Measurements from ENCODE around the gene NT5C2. TPM values are rescaled to one million over a fixed set of nuclear protein-coding genes. Genes with fewer than 3 reads are reported as not detected.

NT5C2 gene
- polyA plus RNA-seq, 1 donor (not counting 4 experiments of a cell fraction or from before 2014, with no cell fraction given): 88.6 TPM

DNA sequence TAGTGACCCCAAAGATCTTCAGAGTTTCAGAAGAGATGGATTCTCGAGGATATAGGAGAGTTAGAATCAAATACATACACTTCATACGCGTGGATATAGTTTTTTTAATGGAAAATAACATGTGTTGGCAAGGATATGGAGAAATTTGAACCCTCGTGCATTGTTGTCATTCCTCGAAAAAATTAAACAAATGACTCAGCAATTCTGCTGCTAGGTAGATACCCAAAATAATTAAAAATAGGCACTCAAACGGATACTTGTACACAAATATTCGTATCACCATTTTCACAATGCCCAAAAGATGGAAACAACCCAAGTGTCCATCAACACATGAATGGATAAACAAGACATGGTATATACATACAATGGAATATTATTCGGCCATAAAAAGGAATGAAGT, 5.6 kb upstream of the NT5C2 start:
- DNase-seq (ENCODE audit: low read depth, low spot score): no peak
- H3K9ac ChIP-seq (ENCODE audit: control insufficient read depth, extremely low read depth, insufficient read depth, low read length): no peak overlapping the region
- H3K4me3 ChIP-seq (ENCODE audit: control insufficient read depth in 2 of 3, extremely low read depth in 1 of 3, insufficient read depth in 2 of 3, low read depth in 1 of 3, low read length in 3 of 3): no peak overlapping the region
- H4K20me1 ChIP-seq (ENCODE audit: control insufficient read depth, extremely low read depth, insufficient read depth, low read length): no peaks in the 10 kb centered on the region
- no peaks in the 10 kb centered on the region for H3K9me1 ChIP-seq (ENCODE audit: control insufficient read depth, extremely low read depth, insufficient read depth, low read length)
- no peak for FAIRE-seq
- H3K36me3 ChIP-seq (ENCODE audit: control insufficient read depth in 2 of 2, extremely low read depth in 1 of 2, insufficient read depth in 2 of 2, low read length in 2 of 2): no peaks in the 10 kb centered on the region
- peaks cover 6% of the 10 kb centered on the region for H3K4me1 ChIP-seq (ENCODE audit: control insufficient read depth, extremely low read depth, insufficient read depth, low read length)
- dilution Hi-C loops (cut with MboI; ENCODE audit: extremely low pct_ligation_motif_present, low sequenced_read_pairs): no loop called here
- no peaks in the 10 kb centered on the region for H3K27me3 ChIP-seq (ENCODE audit: control insufficient read depth, extremely low read depth, insufficient read depth, low read length)
- H3K9me3 ChIP-seq (ENCODE audit: control insufficient read depth, low read depth, low read length): no peaks in the 10 kb centered on the region
- no peaks in the 10 kb centered on the region for H3K79me2 ChIP-seq (ENCODE audit: control insufficient read depth, insufficient read depth, low read length)
- H3K27ac ChIP-seq (ENCODE audit: control insufficient read depth, insufficient read depth, low read length): no peak overlapping the region
- no peak overlapping the region for H2AFZ ChIP-seq (ENCODE audit: control insufficient read depth, low read length)
- no peak for TF ChIP-seq EZH2 (IDR thresholded peaks at IDR 0.05; ENCODE audit: low read length)
- no peak for TF ChIP-seq CTCF (optimal IDR thresholded peaks at IDR 0.05 in 1 of 3, IDR thresholded peaks at IDR 0.05 in 1 of 3, conservative IDR thresholded peaks at IDR 0.05 in 1 of 3; ENCODE audit: extremely low read depth in 1 of 3, insufficient read depth in 2 of 3, low read length in 3 of 3)
- H3K4me2 ChIP-seq (ENCODE audit: control insufficient read depth, extremely low read depth, insufficient read depth, low read depth, low read length): no peak overlapping the region

- Histone ChIP-seq H3K27me3 (ENCODE audit: control insufficient read depth, extremely low read depth, insufficient read depth, low read length) (no peaks in the 10 kb centered on the region), H3K4me2 (ENCODE audit: control insufficient read depth, extremely low read depth, insufficient read depth, low read depth, low read length) (no peak overlapping the region), H3K9me1 (ENCODE audit: control insufficient read depth, extremely low read depth, insufficient read depth, low read length) (no peaks in the 10 kb centered on the region), H3K4me1 (ENCODE audit: control insufficient read depth, extremely low read depth, insufficient read depth, low read length) (peaks cover 10% of the 10 kb centered on the region), H4K20me1 (ENCODE audit: control insufficient read depth, extremely low read depth, insufficient read depth, low read length) (no peaks in the 10 kb centered on the region), H3K4me3 (ENCODE audit: control insufficient read depth in 2 of 3, extremely low read depth in 1 of 3, insufficient read depth in 2 of 3, low read depth in 1 of 3, low read length in 3 of 3) (no peak overlapping the region), H3K27ac (ENCODE audit: control insufficient read depth, insufficient read depth, low read length) (no peak overlapping the region), H2AFZ (ENCODE audit: control insufficient read depth, low read length) (no peak overlapping the region), H3K36me3 (ENCODE audit: control insufficient read depth in 2 of 2, extremely low read depth in 1 of 2, insufficient read depth in 2 of 2, low read length in 2 of 2) (no peaks in the 10 kb centered on the region), H3K9me3 (ENCODE audit: control insufficient read depth, low read depth, low read length) (no peaks in the 10 kb centered on the region), H3K79me2 (ENCODE audit: control insufficient read depth, insufficient read depth, low read length) (no peaks in the 10 kb centered on the region), H3K9ac (ENCODE audit: control insufficient read depth, extremely low read depth, insufficient read depth, low read length) (no peak overlapping the region)
- dilution Hi-C loops (cut with MboI; ENCODE audit: extremely low pct_ligation_motif_present, low sequenced_read_pairs): no loop called here
- FAIRE-seq: no peak
- TF ChIP-seq CTCF (optimal IDR thresholded peaks at IDR 0.05 in 1 of 3, IDR thresholded peaks at IDR 0.05 in 1 of 3, conservative IDR thresholded peaks at IDR 0.05 in 1 of 3; ENCODE audit: extremely low read depth in 1 of 3, insufficient read depth in 2 of 3, low read length in 3 of 3) (no peak), EZH2 (IDR thresholded peaks at IDR 0.05; ENCODE audit: low read length) (no peak)
- DNase-seq (ENCODE audit: low read depth, low spot score): no peak
Observed at GRCh38 chr10:103197903-103198302, 4.8 kb upstream of the NT5C2 start.

All from keratinocyte (primary cell).